Measurements from ENCODE around the gene CARD10. TPM values are rescaled to one million over a fixed set of nuclear protein-coding genes. Genes with fewer than 3 reads are reported as not detected.

Gene CARD10
- polyA plus RNA-seq, 1 donor from 2014 or later: 0.36 TPM

DNA sequence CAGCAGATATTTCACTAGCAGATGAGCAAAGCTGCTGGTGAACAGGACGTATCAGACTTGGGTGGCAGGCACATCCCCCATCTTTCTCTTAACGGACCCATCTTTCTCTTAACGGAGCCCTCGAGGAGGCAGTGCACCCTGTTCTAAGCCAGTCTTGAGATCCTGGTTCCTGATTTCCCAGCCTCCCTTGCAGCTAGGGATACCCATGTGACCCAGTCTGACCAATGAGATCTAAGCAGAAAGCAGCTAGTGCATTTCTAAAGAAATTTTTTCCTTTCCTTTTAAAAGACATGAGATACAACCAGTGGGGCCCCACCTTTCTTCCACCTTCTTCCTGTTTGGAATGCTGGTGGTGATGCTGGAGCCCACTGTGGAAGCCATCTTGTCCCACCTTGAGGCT is 78.3 kb downstream of the CARD10 start:
- no peaks in the 10 kb centered on the region for H3K9me3 ChIP-seq (ENCODE audit: low read length)
- no peaks in the 10 kb centered on the region for H3F3A ChIP-seq (ENCODE audit: insufficient read depth, low read length, poor library complexity, severe bottlenecking)
- H4K20me1 ChIP-seq (ENCODE audit: insufficient read depth): no peaks in the 10 kb centered on the region
- H3K79me2 ChIP-seq (replicated peaks; ENCODE audit: insufficient read depth, low read length): no peaks in the 10 kb centered on the region
- H3K4me3 ChIP-seq (ENCODE audit: low read length): no peak overlapping the region
- no peaks in the 10 kb centered on the region for H3K27me3 ChIP-seq (ENCODE audit: insufficient read depth, low read depth, low read length)
- H3K9ac ChIP-seq (ENCODE audit: low read length): no peak overlapping the region
- H3K4me2 ChIP-seq (ENCODE audit: low read length): no peak overlapping the region
- no peak for TF ChIP-seq EP300 (conservative IDR thresholded peaks at IDR 0.05; ENCODE audit: poor library complexity, severe bottlenecking)
- TF ChIP-seq, protein P1, sequence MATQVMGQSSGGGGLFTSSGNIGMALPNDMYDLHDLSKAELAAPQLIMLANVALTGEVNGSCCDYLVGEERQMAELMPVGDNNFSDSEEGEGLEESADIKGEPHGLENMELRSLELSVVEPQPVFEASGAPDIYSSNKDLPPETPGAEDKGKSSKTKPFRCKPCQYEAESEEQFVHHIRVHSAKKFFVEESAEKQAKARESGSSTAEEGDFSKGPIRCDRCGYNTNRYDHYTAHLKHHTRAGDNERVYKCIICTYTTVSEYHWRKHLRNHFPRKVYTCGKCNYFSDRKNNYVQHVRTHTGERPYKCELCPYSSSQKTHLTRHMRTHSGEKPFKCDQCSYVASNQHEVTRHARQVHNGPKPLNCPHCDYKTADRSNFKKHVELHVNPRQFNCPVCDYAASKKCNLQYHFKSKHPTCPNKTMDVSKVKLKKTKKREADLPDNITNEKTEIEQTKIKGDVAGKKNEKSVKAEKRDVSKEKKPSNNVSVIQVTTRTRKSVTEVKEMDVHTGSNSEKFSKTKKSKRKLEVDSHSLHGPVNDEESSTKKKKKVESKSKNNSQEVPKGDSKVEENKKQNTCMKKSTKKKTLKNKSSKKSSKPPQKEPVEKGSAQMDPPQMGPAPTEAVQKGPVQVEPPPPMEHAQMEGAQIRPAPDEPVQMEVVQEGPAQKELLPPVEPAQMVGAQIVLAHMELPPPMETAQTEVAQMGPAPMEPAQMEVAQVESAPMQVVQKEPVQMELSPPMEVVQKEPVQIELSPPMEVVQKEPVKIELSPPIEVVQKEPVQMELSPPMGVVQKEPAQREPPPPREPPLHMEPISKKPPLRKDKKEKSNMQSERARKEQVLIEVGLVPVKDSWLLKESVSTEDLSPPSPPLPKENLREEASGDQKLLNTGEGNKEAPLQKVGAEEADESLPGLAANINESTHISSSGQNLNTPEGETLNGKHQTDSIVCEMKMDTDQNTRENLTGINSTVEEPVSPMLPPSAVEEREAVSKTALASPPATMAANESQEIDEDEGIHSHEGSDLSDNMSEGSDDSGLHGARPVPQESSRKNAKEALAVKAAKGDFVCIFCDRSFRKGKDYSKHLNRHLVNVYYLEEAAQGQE (IDR thresholded peaks at IDR 0.05; ENCODE audit: borderline replicate concordance): no peak
- no peak for TF ChIP-seq TAF1 (IDR thresholded peaks at IDR 0.05; ENCODE audit: low read depth)
- no peak for TF ChIP-seq POLR2AphosphoS5 (IDR thresholded peaks at IDR 0.05)
- TF ChIP-seq, protein P2, sequence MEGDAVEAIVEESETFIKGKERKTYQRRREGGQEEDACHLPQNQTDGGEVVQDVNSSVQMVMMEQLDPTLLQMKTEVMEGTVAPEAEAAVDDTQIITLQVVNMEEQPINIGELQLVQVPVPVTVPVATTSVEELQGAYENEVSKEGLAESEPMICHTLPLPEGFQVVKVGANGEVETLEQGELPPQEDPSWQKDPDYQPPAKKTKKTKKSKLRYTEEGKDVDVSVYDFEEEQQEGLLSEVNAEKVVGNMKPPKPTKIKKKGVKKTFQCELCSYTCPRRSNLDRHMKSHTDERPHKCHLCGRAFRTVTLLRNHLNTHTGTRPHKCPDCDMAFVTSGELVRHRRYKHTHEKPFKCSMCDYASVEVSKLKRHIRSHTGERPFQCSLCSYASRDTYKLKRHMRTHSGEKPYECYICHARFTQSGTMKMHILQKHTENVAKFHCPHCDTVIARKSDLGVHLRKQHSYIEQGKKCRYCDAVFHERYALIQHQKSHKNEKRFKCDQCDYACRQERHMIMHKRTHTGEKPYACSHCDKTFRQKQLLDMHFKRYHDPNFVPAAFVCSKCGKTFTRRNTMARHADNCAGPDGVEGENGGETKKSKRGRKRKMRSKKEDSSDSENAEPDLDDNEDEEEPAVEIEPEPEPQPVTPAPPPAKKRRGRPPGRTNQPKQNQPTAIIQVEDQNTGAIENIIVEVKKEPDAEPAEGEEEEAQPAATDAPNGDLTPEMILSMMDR (IDR thresholded peaks at IDR 0.05; ENCODE audit: poor library complexity, severe bottlenecking): no peak
- no peak for TF ChIP-seq SMC3 (conservative IDR thresholded peaks at IDR 0.05; ENCODE audit: poor library complexity)
- TF ChIP-seq MXI1 (conservative IDR thresholded peaks at IDR 0.05; ENCODE audit: poor library complexity, severe bottlenecking): no peak
- no peak for TF ChIP-seq EZH2 (IDR thresholded peaks at IDR 0.05; ENCODE audit: borderline replicate concordance, insufficient read depth, low read length, poor library complexity, severe bottlenecking)
- no peak for TF ChIP-seq RAD21 (conservative IDR thresholded peaks at IDR 0.05)
- H3K36me3 ChIP-seq (ENCODE audit: insufficient read depth, low read length): no peaks in the 10 kb centered on the region
- H2AFZ ChIP-seq (ENCODE audit: low read depth, low read length): no peak overlapping the region
- no peak overlapping the region for H3K27ac ChIP-seq (ENCODE audit: low read length)
- H3K9me2 ChIP-seq (ENCODE audit: insufficient read depth, low read length): no peaks in the 10 kb centered on the region

Other genes starting within 250 kb of the CARD10 start
- not detected in 2 replicates for gene CYTH4, start 236.9 kb downstream of the CARD10 start, polyA plus RNA-seq
- 4.4 and 5.2 TPM in 2 replicates for gene ELFN2, start 91.9 kb downstream of the CARD10 start, polyA plus RNA-seq
- 0.17 TPM in 1 of 2 replicates, not detected in the other for gene MFNG, start 33.0 kb downstream of the CARD10 start, polyA plus RNA-seq
- 0.24 TPM in 1 of 2 replicates, not detected in the other for gene CDC42EP1, start 41.1 kb upstream of the CARD10 start, polyA plus RNA-seq
- not detected in 2 replicates for gene LGALS2, start 60.7 kb upstream of the CARD10 start, polyA plus RNA-seq
- 57.5 and 62.2 TPM in 2 replicates for gene GGA1, start 89.4 kb upstream of the CARD10 start, polyA plus RNA-seq
- gene SH3BP1, start 120.3 kb upstream of the CARD10 start, polyA plus RNA-seq: 0.63 TPM in 1 of 2 replicates, not detected in the other
- gene PDXP, start 139.3 kb upstream of the CARD10 start, polyA plus RNA-seq: 108 and 129 TPM in 2 replicates
- not detected in 2 replicates for gene LGALS1, start 156.2 kb upstream of the CARD10 start, polyA plus RNA-seq
- gene NOL12, start 166.9 kb upstream of the CARD10 start, polyA plus RNA-seq: 77.5 and 90.0 TPM in 2 replicates
- gene TRIOBP, start 177.6 kb upstream of the CARD10 start, polyA plus RNA-seq: 9.2 and 16.2 TPM in 2 replicates